Activated gamma-delta T cell treated with Interleukin-2 at 50 U/mL for 16 hours (primary cell): ENCODE measurements around the gene UQCRHL.
"Not testable (repeated sequence)": the region's sequence is repeated elsewhere in the genome, so short reads cannot be mapped to it uniquely, and the experiment has no call there.

Source experiments
- DNase-seq: peaks from one replicate; pipeline ENCODE4 v3.0.0-alpha.2; 2020

UQCRHL gene

GRCh38 chr1:15835205-15835740 is 27.8 kb upstream of the UQCRHL start:
- DNase-seq, result peak; percentile 38

GRCh38 chr1:15834406-15835204 is 27.2 kb upstream of the UQCRHL start:
- DNase-seq, result peak; percentile 83

GRCh38 chr1:15833842-15834405 is 26.5 kb upstream of the UQCRHL start:
- no peak for DNase-seq

GRCh38 chr1:15833069-15833679 is 25.7 kb upstream of the UQCRHL start:
- peak; percentile 10 for DNase-seq

GRCh38 chr1:15830258-15830657 is 22.8 kb upstream of the UQCRHL start:
- no peak for DNase-seq

GRCh38 chr1:15828931-15829330 is 21.5 kb upstream of the UQCRHL start:
- not testable (repeated sequence) for DNase-seq

GRCh38 chr1:15827567-15827966 is 20.1 kb upstream of the UQCRHL start:
- not testable (repeated sequence) for DNase-seq

GRCh38 chr1:15826810-15827507 is 19.5 kb upstream of the UQCRHL start:
- DNase-seq, result no peak

GRCh38 chr1:15825800-15826199 is 18.4 kb upstream of the UQCRHL start:
- no peak for DNase-seq

GRCh38 chr1:15820478-15820877 is 13.0 kb upstream of the UQCRHL start:
- no peak for DNase-seq

GRCh38 chr1:15816674-15817073 is 9.2 kb upstream of the UQCRHL start:
- no peak for DNase-seq

GRCh38 chr1:15810073-15810472 is 2.6 kb upstream of the UQCRHL start:
- no peak for DNase-seq

GRCh38 chr1:15808955-15809354 is 1.5 kb upstream of the UQCRHL start:
- DNase-seq, result no peak

- DNase-seq, result no peak
Observed at GRCh38 chr1:15807121-15807520, 328 bp downstream of the UQCRHL start.

- no peak for DNase-seq
Observed at GRCh38 chr1:15804060-15804459, 3.4 kb downstream of the UQCRHL start.

- no peak for DNase-seq
Observed at GRCh38 chr1:15803380-15803779, 4.1 kb downstream of the UQCRHL start.

GRCh38 chr1:15802234-15802965 is 5.0 kb downstream of the UQCRHL start:
- DNase-seq, result no peak

- no peak for DNase-seq
Observed at GRCh38 chr1:15799928-15800835, 7.3 kb downstream of the UQCRHL start.

GRCh38 chr1:15799004-15799867 is 8.2 kb downstream of the UQCRHL start:
- DNase-seq, result no peak

- no peak for DNase-seq
Observed at GRCh38 chr1:15797614-15798390, 9.6 kb downstream of the UQCRHL start.
